Parathyroid adenoma (tissue), 2 donors: Measurements from ENCODE around the gene DACH1.

Experiments
- H2AFZ ChIP-seq: fragments of 300-600 bp; sonication (generic); one replicate; pipeline ENCODE4 v1.7.0; 2017; ENCODE audit warnings: antibody characterized with exemption, mild to moderate bottlenecking
- H3K27ac ChIP-seq: fragments of 300-600 bp; sonication (generic); one replicate; pipeline ENCODE4 v1.7.0; 2017
- H3K27me3 ChIP-seq: fragments of 300-600 bp; sonication (generic); one replicate; pipeline ENCODE4 v1.7.0; 2017; ENCODE audit warnings: low read length; ENCODE audit not compliant: control insufficient read depth, insufficient read depth
- H3K36me3 ChIP-seq: fragments of 300-600 bp; sonication (generic); one replicate; pipeline ENCODE4 v1.7.0; 2017; ENCODE audit warnings: low read length; ENCODE audit not compliant: control insufficient read depth, insufficient read depth
- H3K4me1 ChIP-seq: fragments of 300-600 bp; sonication (generic); one replicate; pipeline ENCODE4 v1.7.0; 2017; ENCODE audit warnings: control low read depth
- H3K4me2 ChIP-seq: fragments of 300-600 bp; sonication (generic); one replicate; pipeline ENCODE4 v1.7.0; 2017; ENCODE audit warnings: low read length
- H3K4me3 ChIP-seq: fragments of 300-600 bp; sonication (generic); one replicate; pipeline ENCODE4 v1.7.0; 2017; ENCODE audit warnings: low read depth, low read length
- H3K79me2 ChIP-seq: fragments of 300-600 bp; sonication (generic); one replicate; pipeline ENCODE4 v1.7.0; 2017; ENCODE audit warnings: control low read depth
- H3K9ac ChIP-seq: fragments of 300-600 bp; sonication (generic); one replicate; pipeline ENCODE4 v1.7.0; 2017; ENCODE audit warnings: mild to moderate bottlenecking
- H3K9me3 ChIP-seq: fragments of 300-600 bp; sonication (generic); one replicate; pipeline ENCODE4 v1.7.0; 2017; ENCODE audit warnings: low read length; ENCODE audit not compliant: control insufficient read depth
- TF ChIP-seq, protein P1 (sequence below): fragments of 300-600 bp; sonication (generic); IDR thresholded peaks from one replicate; pipeline ENCODE4 v1.7.0; 2017; ENCODE audit warnings: antibody characterized with exemption, mild to moderate bottlenecking
- donor health status: primary hyperparathyroidism.

DACH1 gene

DNA sequence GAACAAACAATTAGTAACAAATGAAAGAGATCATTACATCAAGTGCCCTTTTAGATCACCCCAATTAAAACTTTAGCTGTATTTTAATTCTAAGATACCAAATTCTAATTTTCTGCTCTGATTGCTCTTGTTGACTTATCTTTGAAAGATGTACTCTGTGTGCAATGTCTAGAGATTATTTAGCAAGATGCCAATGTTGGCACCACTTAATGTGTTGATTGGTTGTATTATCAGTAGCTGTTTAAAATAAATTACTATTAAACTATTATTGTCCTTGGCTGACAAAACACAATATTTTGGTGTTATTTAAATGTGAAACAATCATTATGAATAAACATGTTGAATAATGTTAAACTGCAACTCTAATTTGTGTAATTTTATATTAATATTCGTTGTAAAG, 386.0 kb downstream of the DACH1 start:
- Histone ChIP-seq H3K4me2 (no peak overlapping the region), H3K9me3 (no peaks in the 10 kb centered on the region), H3K79me2 (no peaks in the 10 kb centered on the region), H3K36me3 (no peaks in the 10 kb centered on the region), H3K4me3 (no peak overlapping the region), H3K4me1 (no peaks in the 10 kb centered on the region), H3K9ac (no peak overlapping the region), H3K27me3 (no peaks in the 10 kb centered on the region), H3K27ac (no peak overlapping the region), H2AFZ (no peak overlapping the region)
- TF ChIP-seq, protein P1, sequence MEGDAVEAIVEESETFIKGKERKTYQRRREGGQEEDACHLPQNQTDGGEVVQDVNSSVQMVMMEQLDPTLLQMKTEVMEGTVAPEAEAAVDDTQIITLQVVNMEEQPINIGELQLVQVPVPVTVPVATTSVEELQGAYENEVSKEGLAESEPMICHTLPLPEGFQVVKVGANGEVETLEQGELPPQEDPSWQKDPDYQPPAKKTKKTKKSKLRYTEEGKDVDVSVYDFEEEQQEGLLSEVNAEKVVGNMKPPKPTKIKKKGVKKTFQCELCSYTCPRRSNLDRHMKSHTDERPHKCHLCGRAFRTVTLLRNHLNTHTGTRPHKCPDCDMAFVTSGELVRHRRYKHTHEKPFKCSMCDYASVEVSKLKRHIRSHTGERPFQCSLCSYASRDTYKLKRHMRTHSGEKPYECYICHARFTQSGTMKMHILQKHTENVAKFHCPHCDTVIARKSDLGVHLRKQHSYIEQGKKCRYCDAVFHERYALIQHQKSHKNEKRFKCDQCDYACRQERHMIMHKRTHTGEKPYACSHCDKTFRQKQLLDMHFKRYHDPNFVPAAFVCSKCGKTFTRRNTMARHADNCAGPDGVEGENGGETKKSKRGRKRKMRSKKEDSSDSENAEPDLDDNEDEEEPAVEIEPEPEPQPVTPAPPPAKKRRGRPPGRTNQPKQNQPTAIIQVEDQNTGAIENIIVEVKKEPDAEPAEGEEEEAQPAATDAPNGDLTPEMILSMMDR: no peak

DNA sequence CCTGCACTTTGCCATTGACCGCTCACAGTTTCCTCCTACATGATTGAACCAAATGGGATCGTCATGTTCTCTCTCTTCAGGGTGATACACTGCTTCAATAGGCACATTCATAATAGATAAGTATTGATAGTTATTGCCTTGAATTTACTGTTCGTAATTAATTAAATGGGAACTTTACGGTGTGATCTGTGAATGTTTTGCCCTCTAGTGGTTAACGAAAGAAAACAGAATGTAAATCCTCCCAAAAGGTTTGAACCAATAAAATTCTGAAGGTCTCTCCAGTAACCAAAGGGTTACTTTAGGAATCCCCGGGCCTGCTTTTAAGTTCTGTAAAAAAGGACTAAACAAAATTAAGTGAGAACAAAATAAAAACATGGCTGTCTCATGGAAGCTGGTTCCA, 389.3 kb downstream of the DACH1 start:
- H3K9ac ChIP-seq: no peak overlapping the region
- no peaks in the 10 kb centered on the region for H3K4me1 ChIP-seq
- H3K36me3 ChIP-seq: no peaks in the 10 kb centered on the region
- no peaks in the 10 kb centered on the region for H3K27me3 ChIP-seq
- no peak overlapping the region for H3K4me2 ChIP-seq
- H3K79me2 ChIP-seq: no peaks in the 10 kb centered on the region
- H3K27ac ChIP-seq: no peak overlapping the region
- no peak overlapping the region for H2AFZ ChIP-seq
- no peak overlapping the region for H3K4me3 ChIP-seq
- TF ChIP-seq, protein P1: no peak
- no peaks in the 10 kb centered on the region for H3K9me3 ChIP-seq

DNA sequence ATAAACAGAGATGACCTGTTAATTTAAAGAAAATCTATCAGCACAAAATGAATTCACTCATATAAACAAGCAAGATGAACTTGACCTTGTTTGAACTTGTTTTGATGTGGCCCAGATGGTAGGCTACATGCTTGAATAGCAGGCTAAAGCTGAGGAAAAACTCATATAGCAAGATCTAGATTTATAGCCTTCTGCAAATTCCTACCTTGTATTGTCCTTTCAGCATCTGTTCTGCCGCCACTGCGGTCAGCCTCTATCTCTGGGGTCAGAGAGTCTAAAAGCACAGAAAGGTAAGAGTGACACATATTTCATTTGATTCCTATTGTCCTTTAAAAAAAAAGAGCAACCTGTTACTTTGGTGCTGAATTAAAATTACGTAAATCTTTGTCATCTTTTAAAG, 392.1 kb downstream of the DACH1 start:
- no peak overlapping the region for H3K27ac ChIP-seq
- no peaks in the 10 kb centered on the region for H3K9me3 ChIP-seq
- TF ChIP-seq, protein P1: no peak
- no peaks in the 10 kb centered on the region for H3K79me2 ChIP-seq
- no peak overlapping the region for H3K9ac ChIP-seq
- no peak overlapping the region for H3K4me3 ChIP-seq
- H3K27me3 ChIP-seq: no peaks in the 10 kb centered on the region
- no peaks in the 10 kb centered on the region for H3K36me3 ChIP-seq
- H3K4me2 ChIP-seq: no peak overlapping the region
- no peaks in the 10 kb centered on the region for H3K4me1 ChIP-seq
- no peak overlapping the region for H2AFZ ChIP-seq

DNA sequence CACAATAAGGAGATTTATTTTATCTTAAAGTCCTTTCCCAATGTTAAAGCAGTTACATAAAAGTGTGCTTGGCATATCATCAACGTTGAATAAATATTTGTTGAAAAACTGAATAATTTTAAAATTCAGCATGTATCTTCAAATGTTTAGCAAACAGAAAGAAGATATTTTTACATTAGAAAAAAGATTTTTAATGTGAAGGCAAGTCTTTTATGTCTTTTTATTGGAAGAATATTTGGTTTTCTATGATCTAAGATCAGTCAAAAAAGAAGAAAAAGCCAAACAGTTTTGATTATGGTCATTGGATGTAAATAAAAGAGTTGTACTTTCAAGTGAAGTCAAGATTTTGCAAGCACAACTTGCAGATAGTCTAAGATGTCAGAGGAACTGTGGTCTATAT, 397.4 kb downstream of the DACH1 start:
- TF ChIP-seq, protein P1: no peak
- Histone ChIP-seq H3K4me2 (no peak overlapping the region), H3K9ac (no peak overlapping the region), H2AFZ (no peak overlapping the region), H3K4me1 (no peaks in the 10 kb centered on the region), H3K36me3 (no peaks in the 10 kb centered on the region), H3K9me3 (no peaks in the 10 kb centered on the region), H3K79me2 (no peaks in the 10 kb centered on the region), H3K27ac (no peak overlapping the region), H3K27me3 (no peaks in the 10 kb centered on the region), H3K4me3 (no peak overlapping the region)

DNA sequence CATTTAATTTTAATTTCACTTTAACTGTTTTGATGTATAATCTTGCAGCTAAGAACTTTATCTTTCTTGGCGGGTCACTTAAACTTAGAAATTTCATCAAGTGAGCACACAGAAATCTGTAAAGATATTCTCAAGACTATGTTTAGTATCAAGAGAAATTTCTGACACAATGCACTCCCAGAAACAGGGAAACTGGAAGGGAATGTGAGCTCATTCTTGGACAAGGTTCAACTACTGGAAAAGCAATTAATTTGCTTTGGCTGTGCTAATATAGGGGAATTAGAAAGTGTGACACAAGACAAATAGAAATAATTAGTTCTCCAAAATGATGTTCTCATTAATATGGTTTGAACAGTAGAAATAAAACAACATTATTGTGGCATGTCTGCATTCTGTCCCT, 402.3 kb downstream of the DACH1 start:
- H3K4me2 ChIP-seq: no peak overlapping the region
- no peaks in the 10 kb centered on the region for H3K9me3 ChIP-seq
- no peaks in the 10 kb centered on the region for H3K27me3 ChIP-seq
- H3K27ac ChIP-seq: no peak overlapping the region
- H3K79me2 ChIP-seq: no peaks in the 10 kb centered on the region
- no peaks in the 10 kb centered on the region for H3K36me3 ChIP-seq
- no peak overlapping the region for H3K4me3 ChIP-seq
- TF ChIP-seq, protein P1: no peak
- H3K9ac ChIP-seq: no peak overlapping the region
- H3K4me1 ChIP-seq: no peaks in the 10 kb centered on the region
- no peak overlapping the region for H2AFZ ChIP-seq
